Liver (tissue), 3 donors: ENCODE measurements around the gene GCDH.

Source experiments
- CTCF ChIP-seq: fragments of 150-350 bp; IDR thresholded peaks from 2 replicates; pipeline ENCODE4 v1.5.1; 2017; ENCODE audit warnings: improper control_type of control experiment, low read depth, low read length; ENCODE audit not compliant: missing input control
- FOXA1 ChIP-seq: IDR thresholded peaks from 2 replicates; pipeline ENCODE4 v1.6.1; 2016; ENCODE audit warnings: antibody characterized with exemption
- GABPA ChIP-seq, 2 donors: IDR thresholded peaks in 1 of 2; conservative IDR thresholded peaks in 1 of 2; 2 replicates each; pipeline ENCODE4 v1.6.1; 2016; ENCODE audit warnings: antibody characterized with exemption in 2 of 2, mild to moderate bottlenecking in 1 of 2, moderate library complexity in 1 of 2
- HNF4G ChIP-seq: IDR thresholded peaks from 2 replicates; pipeline ENCODE4 v1.6.1; 2016; ENCODE audit warnings: antibody characterized with exemption
- MAX ChIP-seq: IDR thresholded peaks from 2 replicates; pipeline ENCODE4 v1.6.1; 2016; ENCODE audit warnings: antibody characterized with exemption
- RAD21 ChIP-seq, 2 donors: IDR thresholded peaks; 2 replicates each; pipeline ENCODE4 v1.6.1; 2016; ENCODE audit warnings: antibody characterized with exemption in 2 of 2, mild to moderate bottlenecking in 2 of 2
- SP1 ChIP-seq: IDR thresholded peaks from 2 replicates; pipeline ENCODE4 v1.6.1; 2018; ENCODE audit warnings: antibody characterized with exemption, mild to moderate bottlenecking
- TAF1 ChIP-seq: conservative IDR thresholded peaks from 2 replicates; pipeline ENCODE4 v1.6.1; 2016; ENCODE audit warnings: antibody characterized with exemption, mild to moderate bottlenecking
- donor health status: healthy.
- donor health status: healthy.

DNA sequence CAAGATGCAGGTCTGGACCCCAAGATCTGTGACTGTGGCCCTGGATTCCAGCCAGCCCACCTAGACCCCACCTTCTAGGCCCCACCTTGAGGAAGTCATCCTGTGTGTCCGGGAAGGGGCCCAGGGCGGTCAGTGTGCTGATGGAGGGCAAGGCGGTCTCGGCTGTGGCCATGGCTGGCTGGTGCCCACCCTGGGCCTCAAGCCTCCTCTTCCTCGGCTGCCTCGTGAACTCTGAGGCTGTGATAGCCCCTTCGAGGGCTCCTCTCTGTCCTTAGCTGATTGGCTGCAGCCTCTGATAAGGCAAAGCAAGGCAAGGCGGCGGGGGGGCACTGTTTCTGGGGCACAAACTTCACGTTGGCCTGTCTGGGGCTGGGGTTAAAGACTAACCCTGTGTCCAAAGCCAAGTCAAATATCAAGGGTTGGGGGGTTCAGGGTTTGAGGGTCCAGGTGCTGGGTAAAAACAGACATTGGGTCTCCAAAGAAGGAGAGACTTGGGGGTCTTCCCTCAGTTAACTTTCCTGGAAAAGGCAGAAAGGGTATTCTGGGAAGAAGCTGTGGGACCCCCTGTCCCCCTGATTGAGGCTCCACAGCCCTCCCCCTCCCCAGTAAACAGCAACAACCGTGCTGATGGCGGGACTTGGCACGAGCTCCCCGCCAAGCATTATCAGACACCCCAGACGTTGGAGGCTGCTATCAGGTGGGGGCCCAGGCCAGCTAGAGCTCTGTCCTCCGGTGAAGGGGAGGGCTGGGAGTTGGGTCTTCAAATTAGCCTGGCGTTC is 3.8 kb upstream of the GCDH start, which contains the start of gene KLF1:
- no peak for TF ChIP-seq SP1
- TF ChIP-seq CTCF, result no peak
- TF ChIP-seq RAD21 (IDR thresholded peaks at IDR 0.05), result no peak
- TF ChIP-seq TAF1, result no peak
- no peak for TF ChIP-seq FOXA1
- TF ChIP-seq MAX, result no peak
- TF ChIP-seq GABPA (IDR thresholded peaks at IDR 0.05 in 1 of 2, conservative IDR thresholded peaks at IDR 0.05 in 1 of 2), result no peak
- TF ChIP-seq HNF4G, result no peak
